Skeletal muscle tissue (tissue), 1 donor: Measurements from ENCODE around the gene HAPLN3. TPM values are rescaled to one million over a fixed set of nuclear protein-coding genes. Genes with fewer than 3 reads are reported as not detected.

Experiments
- total RNA-seq: library from RNA; depleted of rRNA; stranded (reverse); fragments of >200 nt; gene quantifications from one replicate; pipeline ENCODE4 v1.2.3, GENCODE V29; 2014

Gene HAPLN3
- total RNA-seq, 1 donor from 2014 or later, result 6.3 TPM

Other genes starting within 250 kb of the HAPLN3 start
- gene ACAN, start 92.1 kb downstream of the HAPLN3 start, total RNA-seq, result 13.6 TPM
- gene MFGE8, start 17.8 kb upstream of the HAPLN3 start, total RNA-seq, result 35.0 TPM
- 23.0 TPM for gene ABHD2, start 192.9 kb upstream of the HAPLN3 start, total RNA-seq